ENCODE data around the gene RBM47. TPM values are rescaled to one million over a fixed set of nuclear protein-coding genes. Genes with fewer than 3 reads are reported as not detected.

The RBM47 gene
- polyA plus RNA-seq, 3 donors: 79.5 to 101 (median 92.8) TPM

DNA sequence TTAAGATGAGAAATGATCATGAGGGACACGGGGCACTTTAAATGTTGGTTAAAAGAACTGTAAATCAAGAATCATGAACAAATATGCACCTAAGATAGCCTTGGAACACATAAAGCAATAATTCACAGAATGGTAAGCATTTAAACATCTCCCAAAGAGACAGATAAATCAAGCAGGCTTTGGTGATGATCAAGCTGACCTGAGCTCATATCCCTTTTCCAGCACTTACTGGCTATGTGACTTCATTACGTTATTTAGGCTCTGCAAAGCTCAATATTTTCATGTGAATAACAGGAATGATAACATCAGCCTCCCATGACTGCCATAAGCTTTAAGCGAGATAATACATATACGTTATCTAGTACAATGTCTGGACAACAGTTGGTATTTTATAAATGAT lies 239.7 kb downstream of the RBM47 start:
- no peaks in the 10 kb centered on the region for H3K9me3 ChIP-seq (replicated peaks in 1 of 2; ENCODE audit: control insufficient read depth in 1 of 2, insufficient read depth in 1 of 2, low read length in 2 of 2)
- Mint-ChIP-seq H3K36me3 (no peaks in the 10 kb centered on the region), H3K9me3 (peaks cover 0 to 2% (median 0%) of the 10 kb centered on the region in 7 donors), H3K27me3 (ENCODE audit: low read depth in 3 of 3) (peaks cover 0 to 3% (median 0%) of the 10 kb centered on the region in 3 donors), H3K4me3 (no peak overlapping the region), H3K27ac (no peak overlapping the region), H3K4me1 (peaks cover 5% of the 10 kb centered on the region)
- no peak overlapping the region for H3K4me3 ChIP-seq (replicated peaks in 1 of 3; ENCODE audit: low read depth in 2 of 3, low read length in 3 of 3)
- no peak overlapping the region for H3K27ac ChIP-seq (ENCODE audit: low read depth in 1 of 2, low read length in 2 of 2)
- H2AFZ ChIP-seq (ENCODE audit: insufficient read depth, low read depth, low read length, poor library complexity, severe bottlenecking): no peak overlapping the region
- no peaks in the 10 kb centered on the region for H4K20me1 ChIP-seq (ENCODE audit: insufficient read depth, low read length)
- WGBS (ENCODE audit: insufficient coverage): no CpG with 5 or more reads among the region's 4 CpGs
- no peaks in the 10 kb centered on the region for H3K27me3 ChIP-seq (ENCODE audit: control insufficient read depth in 2 of 2, insufficient read depth in 2 of 2, low read length in 2 of 2)
- DNase-seq: no peak
- H3K4me2 ChIP-seq (replicated peaks; ENCODE audit: extremely low read depth, low read length, poor library complexity, severe bottlenecking): no peak overlapping the region
- TF ChIP-seq, protein P1, sequence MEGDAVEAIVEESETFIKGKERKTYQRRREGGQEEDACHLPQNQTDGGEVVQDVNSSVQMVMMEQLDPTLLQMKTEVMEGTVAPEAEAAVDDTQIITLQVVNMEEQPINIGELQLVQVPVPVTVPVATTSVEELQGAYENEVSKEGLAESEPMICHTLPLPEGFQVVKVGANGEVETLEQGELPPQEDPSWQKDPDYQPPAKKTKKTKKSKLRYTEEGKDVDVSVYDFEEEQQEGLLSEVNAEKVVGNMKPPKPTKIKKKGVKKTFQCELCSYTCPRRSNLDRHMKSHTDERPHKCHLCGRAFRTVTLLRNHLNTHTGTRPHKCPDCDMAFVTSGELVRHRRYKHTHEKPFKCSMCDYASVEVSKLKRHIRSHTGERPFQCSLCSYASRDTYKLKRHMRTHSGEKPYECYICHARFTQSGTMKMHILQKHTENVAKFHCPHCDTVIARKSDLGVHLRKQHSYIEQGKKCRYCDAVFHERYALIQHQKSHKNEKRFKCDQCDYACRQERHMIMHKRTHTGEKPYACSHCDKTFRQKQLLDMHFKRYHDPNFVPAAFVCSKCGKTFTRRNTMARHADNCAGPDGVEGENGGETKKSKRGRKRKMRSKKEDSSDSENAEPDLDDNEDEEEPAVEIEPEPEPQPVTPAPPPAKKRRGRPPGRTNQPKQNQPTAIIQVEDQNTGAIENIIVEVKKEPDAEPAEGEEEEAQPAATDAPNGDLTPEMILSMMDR (IDR thresholded peaks at IDR 0.05): no peak
- H3K79me2 ChIP-seq (ENCODE audit: insufficient read depth, low read length): no peaks in the 10 kb centered on the region
- H3K36me3 ChIP-seq (replicated peaks in 1 of 2; ENCODE audit: control insufficient read depth in 1 of 2, insufficient read depth in 2 of 2, low read length in 2 of 2): no peaks in the 10 kb centered on the region
- no peak overlapping the region for H3K9ac ChIP-seq (ENCODE audit: insufficient read depth, low read length, poor library complexity, severe bottlenecking)
- intact Hi-C loops (cut with micrococcal nuclease): no loop called here
- no peaks in the 10 kb centered on the region for H3K4me1 ChIP-seq (ENCODE audit: control insufficient read depth in 1 of 2, insufficient read depth in 2 of 2, low read length in 2 of 2)

DNA sequence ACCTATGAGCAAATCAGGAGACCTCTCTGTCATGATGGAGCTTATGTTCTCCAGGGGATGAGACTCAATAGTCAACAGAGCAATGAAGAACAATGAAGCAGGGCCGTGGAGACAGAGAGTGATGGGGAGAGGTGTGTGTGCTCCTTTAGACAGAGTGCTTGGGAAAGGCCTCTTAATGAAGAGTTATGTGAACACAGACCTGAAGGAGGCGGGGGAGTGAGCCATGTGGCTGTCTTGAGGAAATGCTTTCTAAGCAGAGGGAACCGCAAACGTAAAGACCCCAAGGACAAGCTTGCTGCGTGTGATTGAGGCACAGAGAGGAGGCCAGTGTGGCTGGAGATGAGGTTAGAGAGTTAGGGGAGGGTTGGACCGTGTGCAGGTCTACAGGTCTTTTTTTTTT lies 241.4 kb downstream of the RBM47 start:
- TF ChIP-seq, protein P1 (IDR thresholded peaks at IDR 0.05): no peak
- Histone ChIP-seq H3K4me1 (ENCODE audit: control insufficient read depth in 1 of 2, insufficient read depth in 2 of 2, low read length in 2 of 2) (no peaks in the 10 kb centered on the region), H3K27ac (ENCODE audit: low read depth in 1 of 2, low read length in 2 of 2) (no peak overlapping the region), H3K4me2 (replicated peaks; ENCODE audit: extremely low read depth, low read length, poor library complexity, severe bottlenecking) (no peak overlapping the region), H3K4me3 (replicated peaks in 1 of 3; ENCODE audit: low read depth in 2 of 3, low read length in 3 of 3) (no peak overlapping the region), H3K9me3 (replicated peaks in 1 of 2; ENCODE audit: control insufficient read depth in 1 of 2, insufficient read depth in 1 of 2, low read length in 2 of 2) (no peaks in the 10 kb centered on the region), H4K20me1 (ENCODE audit: insufficient read depth, low read length) (no peaks in the 10 kb centered on the region), H3K9ac (ENCODE audit: insufficient read depth, low read length, poor library complexity, severe bottlenecking) (no peak overlapping the region), H2AFZ (ENCODE audit: insufficient read depth, low read depth, low read length, poor library complexity, severe bottlenecking) (no peak overlapping the region), H3K27me3 (ENCODE audit: control insufficient read depth in 2 of 2, insufficient read depth in 2 of 2, low read length in 2 of 2) (no peaks in the 10 kb centered on the region), H3K36me3 (replicated peaks in 1 of 2; ENCODE audit: control insufficient read depth in 1 of 2, insufficient read depth in 2 of 2, low read length in 2 of 2) (no peaks in the 10 kb centered on the region), H3K79me2 (ENCODE audit: insufficient read depth, low read length) (no peaks in the 10 kb centered on the region)
- H3K9me3 Mint-ChIP-seq: peaks cover 0 to 2% (median 0%) of the 10 kb centered on the region in 7 donors
- H3K4me3 Mint-ChIP-seq: no peak overlapping the region
- H3K27ac Mint-ChIP-seq: no peak overlapping the region
- 64% methylated on average over 2 of the region's 6 CpGs for WGBS (ENCODE audit: insufficient coverage)
- H3K4me1 Mint-ChIP-seq: no peaks in the 10 kb centered on the region
- intact Hi-C loops (cut with micrococcal nuclease): no loop called here
- no peaks in the 10 kb centered on the region for H3K36me3 Mint-ChIP-seq
- DNase-seq: no peak
- H3K27me3 Mint-ChIP-seq (ENCODE audit: low read depth in 3 of 3): peaks cover 0 to 3% (median 0%) of the 10 kb centered on the region in 3 donors

All from CD14-positive monocyte (primary cell).